ENCODE data around the gene PLEKHA5.

PLEKHA5 gene

DNA sequence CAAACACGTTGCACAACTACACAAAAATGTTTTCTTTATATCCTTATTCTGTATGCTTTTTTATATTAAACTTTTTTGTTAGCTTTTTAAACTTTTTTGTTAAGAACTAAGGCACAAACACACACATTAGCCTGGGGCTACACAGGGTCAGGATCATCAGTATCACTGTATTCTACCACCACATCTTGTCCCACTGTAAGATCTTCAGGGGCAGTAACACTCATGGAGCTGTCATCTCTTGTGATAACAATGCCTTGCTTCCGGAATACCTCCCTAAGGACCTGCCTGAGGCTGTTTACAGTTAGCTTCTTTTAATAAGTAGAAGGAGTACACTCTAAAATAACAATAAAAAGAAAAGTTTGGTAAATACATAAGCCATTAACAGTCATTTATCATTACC is 42.2 kb downstream of the PLEKHA5 start:
- TF ChIP-seq, protein P1, sequence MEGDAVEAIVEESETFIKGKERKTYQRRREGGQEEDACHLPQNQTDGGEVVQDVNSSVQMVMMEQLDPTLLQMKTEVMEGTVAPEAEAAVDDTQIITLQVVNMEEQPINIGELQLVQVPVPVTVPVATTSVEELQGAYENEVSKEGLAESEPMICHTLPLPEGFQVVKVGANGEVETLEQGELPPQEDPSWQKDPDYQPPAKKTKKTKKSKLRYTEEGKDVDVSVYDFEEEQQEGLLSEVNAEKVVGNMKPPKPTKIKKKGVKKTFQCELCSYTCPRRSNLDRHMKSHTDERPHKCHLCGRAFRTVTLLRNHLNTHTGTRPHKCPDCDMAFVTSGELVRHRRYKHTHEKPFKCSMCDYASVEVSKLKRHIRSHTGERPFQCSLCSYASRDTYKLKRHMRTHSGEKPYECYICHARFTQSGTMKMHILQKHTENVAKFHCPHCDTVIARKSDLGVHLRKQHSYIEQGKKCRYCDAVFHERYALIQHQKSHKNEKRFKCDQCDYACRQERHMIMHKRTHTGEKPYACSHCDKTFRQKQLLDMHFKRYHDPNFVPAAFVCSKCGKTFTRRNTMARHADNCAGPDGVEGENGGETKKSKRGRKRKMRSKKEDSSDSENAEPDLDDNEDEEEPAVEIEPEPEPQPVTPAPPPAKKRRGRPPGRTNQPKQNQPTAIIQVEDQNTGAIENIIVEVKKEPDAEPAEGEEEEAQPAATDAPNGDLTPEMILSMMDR (IDR thresholded peaks at IDR 0.05; ENCODE audit: low read length, missing control alignments), result no peak
- no peak overlapping the region for H3K4me3 ChIP-seq (replicated peaks; ENCODE audit: low read depth, low read length)
- DNase-seq (ENCODE audit: low read depth), result no peak

DNA sequence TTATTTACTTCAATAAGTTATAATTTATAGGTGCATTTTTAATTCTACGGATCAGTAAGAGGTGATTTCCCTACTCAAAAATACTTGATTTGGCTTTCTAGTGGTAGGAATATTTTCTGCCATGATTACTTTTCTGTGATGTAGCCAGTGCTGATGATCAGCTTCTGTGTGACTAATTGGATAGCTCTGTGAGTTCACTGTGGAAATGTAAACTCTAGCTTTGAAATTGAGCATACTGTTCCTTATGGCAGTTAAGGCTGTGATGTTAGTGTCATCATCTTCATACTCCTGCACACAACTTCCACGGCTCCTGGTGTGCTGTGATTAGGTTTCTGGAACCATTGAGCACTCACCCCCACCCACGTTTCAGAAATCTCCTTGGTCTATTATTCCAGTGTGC is 48.2 kb downstream of the PLEKHA5 start:
- TF ChIP-seq, protein P1 (IDR thresholded peaks at IDR 0.05; ENCODE audit: low read length, missing control alignments), result no peak
- no peak overlapping the region for H3K4me3 ChIP-seq (replicated peaks; ENCODE audit: low read depth, low read length)
- no peak for DNase-seq (ENCODE audit: low read depth)

DNA sequence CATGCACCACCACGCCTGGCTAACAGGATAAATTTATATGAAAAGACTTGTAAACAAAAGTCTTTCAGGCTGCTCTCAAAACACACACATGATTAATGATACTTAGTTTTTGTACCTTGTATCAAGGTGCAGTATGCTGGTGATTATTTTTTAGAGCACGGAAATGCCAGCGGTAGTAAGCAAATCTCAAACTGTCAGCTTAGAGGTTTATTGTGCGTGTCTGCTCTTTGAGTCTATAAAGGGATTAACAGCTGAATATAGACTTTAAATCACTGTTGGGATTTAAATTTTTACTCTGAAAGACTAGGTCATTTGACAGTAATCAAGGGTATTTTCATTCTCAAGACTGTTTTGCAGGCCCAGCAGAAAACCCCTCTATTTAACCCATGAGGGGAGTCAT is 50.5 kb downstream of the PLEKHA5 start:
- TF ChIP-seq, protein P1 (IDR thresholded peaks at IDR 0.05; ENCODE audit: low read length, missing control alignments), result no peak
- no peak overlapping the region for H3K4me3 ChIP-seq (replicated peaks; ENCODE audit: low read depth, low read length)

DNA sequence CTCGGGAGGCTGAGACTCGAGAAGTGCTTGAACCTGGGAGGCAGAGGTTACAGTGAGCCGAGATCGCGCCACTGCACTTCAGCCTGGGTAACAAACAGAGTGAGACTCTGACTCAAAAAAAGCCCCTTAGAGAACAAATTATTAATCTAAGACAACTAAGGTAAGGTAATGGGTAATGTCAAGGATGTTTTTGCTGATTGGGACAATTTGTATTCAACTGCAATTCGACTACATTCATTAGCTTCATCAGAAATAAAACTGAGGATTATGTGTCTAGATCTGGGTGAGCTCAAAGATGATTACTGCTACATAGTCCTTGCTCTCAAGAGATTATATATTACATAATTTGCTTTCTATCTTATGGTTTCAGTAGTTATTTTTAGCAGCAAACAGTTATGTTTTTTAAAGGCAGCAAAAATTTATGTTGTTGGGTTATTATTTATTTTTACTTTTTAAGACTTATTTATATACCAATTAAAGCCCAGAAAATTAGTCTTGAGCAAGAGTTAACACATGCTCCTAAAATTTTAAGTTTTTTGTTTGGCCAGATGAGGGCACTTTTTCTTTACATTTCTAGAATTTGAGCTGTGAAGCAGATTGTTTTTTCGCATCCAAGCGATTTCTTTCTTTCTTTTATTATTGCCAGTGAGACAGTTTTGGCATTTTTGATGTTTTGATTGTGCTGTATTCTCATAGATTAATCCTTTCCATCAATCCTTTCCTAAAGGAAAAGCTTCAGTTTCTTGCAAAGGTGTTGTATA is 52.3 kb downstream of the PLEKHA5 start:
- DNase-seq (ENCODE audit: low read depth), result peak; percentile 39
- no peak overlapping the region for H3K4me3 ChIP-seq (replicated peaks; ENCODE audit: low read depth, low read length)
- TF ChIP-seq, protein P1 (IDR thresholded peaks at IDR 0.05; ENCODE audit: low read length, missing control alignments), result peak; percentile 32

More for the DNA sequence above, 50.5 kb downstream of the PLEKHA5 start:
- DNase-seq (ENCODE audit: low read depth), result no peak

- H3K4me3 ChIP-seq (replicated peaks; ENCODE audit: low read depth, low read length), result no peak overlapping the region
- peak; percentile 50 for DNase-seq (ENCODE audit: low read depth)
- TF ChIP-seq, protein P1 (IDR thresholded peaks at IDR 0.05; ENCODE audit: low read length, missing control alignments), result peak; percentile 39
Observed at GRCh38 chr12:19183121-19183838, 53.7 kb downstream of the PLEKHA5 start.

GRCh38 chr12:19185262-19185929 is 55.9 kb downstream of the PLEKHA5 start:
- TF ChIP-seq, protein P1 (IDR thresholded peaks at IDR 0.05; ENCODE audit: low read length, missing control alignments), result no peak
- H3K4me3 ChIP-seq (replicated peaks; ENCODE audit: low read depth, low read length), result no peak overlapping the region
- no peak for DNase-seq (ENCODE audit: low read depth)
